Neural cell (in vitro differentiated cells): ENCODE data around the gene ROCK2.

Source experiments
- CTCF ChIP-seq: fragments of 450-650 bp; IDR thresholded peaks from 2 replicates; pipeline ENCODE4 v1.5.1; 2014; ENCODE audit warnings: antibody characterized with exemption, mild to moderate bottlenecking, moderate library complexity; ENCODE audit not compliant: poor library complexity, severe bottlenecking
- POLR2AphosphoS5 ChIP-seq: IDR thresholded peaks from 2 replicates; pipeline ENCODE4 v1.6.1; 2012
- RAD21 ChIP-seq: fragments of 450-650 bp; conservative IDR thresholded peaks from 2 replicates; pipeline ENCODE4 v1.6.1; 2014; ENCODE audit warnings: antibody characterized with exemption, mild to moderate bottlenecking, moderate library complexity
- REST ChIP-seq: IDR thresholded peaks from 2 replicates; pipeline ENCODE4 v1.6.1; 2012; ENCODE audit warnings: borderline replicate concordance
- TAF1 ChIP-seq: IDR thresholded peaks from 2 replicates; pipeline ENCODE4 v1.6.1; 2012; ENCODE audit warnings: low read depth

GRCh38 chr2:11347403-11347959 lies 3.0 kb upstream of the ROCK2 start:
- no peak for TF ChIP-seq CTCF
- TF ChIP-seq POLR2AphosphoS5: no peak
- no peak for TF ChIP-seq TAF1
- no peak for TF ChIP-seq RAD21
- no peak for TF ChIP-seq REST
